DMS153 treated with DMSO at 0.1 percent for 48 hours (cell line): ENCODE measurements around the gene LGALS8.
A peak's percentile ranks its signal among the peaks of the same experiment; 100 is the strongest.
"Not testable (repeated sequence)": the region's sequence is repeated elsewhere in the genome, so short reads cannot be mapped to it uniquely, and the experiment has no call there.

Source experiments
- DNase-seq: peaks from one replicate; lab custom pipeline; 2025; ENCODE audit not compliant: unreplicated experiment; lab: John Stamatoyannopoulos, UW

The LGALS8 gene

GRCh38 chr1:236523704-236524141, at the start of gene LGALS8:
Gene LGALS8 (plus strand): TSS chr1:236523982. CDS start chr1:236526071, 2,089 bp downstream.
- no peak for DNase-seq

- no peak for DNase-seq
These were observed 47.8 kb upstream of the LGALS8 start for GRCh38 chr1:236476019-236476418.

DNA sequence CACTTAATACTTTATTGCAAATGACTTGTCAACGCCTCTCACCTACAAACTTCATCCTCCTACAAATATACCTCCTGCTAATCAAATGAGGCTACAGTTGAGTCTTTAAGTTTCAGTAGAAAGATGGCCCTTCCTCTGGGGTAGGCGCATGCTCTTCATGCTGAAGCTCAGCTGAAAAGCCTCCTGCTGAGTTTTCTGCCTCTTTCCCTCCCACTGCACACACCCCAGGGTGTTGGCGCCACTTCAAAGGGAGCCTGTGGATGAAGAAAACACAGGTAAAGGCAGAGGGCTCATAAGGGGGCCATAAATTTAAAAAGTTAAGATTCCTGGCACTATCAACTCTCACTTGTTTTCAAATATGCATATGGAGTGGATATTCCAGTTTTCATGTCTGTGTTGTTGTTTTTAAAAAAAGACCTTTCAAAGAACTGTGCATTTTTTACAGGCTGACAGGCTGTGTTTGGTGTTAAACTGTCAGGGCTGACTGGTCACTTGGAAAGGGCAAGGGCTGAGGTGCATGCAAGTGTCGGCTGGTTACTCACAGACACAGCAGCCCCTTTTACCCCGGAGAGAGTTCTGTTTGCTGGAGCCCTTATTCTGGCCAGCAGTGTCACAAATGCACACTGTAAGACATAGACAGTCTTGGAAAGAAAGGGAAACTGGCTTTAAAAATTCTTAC, 42.9 kb upstream of the LGALS8 start:
- DNase-seq = no peak

DNA sequence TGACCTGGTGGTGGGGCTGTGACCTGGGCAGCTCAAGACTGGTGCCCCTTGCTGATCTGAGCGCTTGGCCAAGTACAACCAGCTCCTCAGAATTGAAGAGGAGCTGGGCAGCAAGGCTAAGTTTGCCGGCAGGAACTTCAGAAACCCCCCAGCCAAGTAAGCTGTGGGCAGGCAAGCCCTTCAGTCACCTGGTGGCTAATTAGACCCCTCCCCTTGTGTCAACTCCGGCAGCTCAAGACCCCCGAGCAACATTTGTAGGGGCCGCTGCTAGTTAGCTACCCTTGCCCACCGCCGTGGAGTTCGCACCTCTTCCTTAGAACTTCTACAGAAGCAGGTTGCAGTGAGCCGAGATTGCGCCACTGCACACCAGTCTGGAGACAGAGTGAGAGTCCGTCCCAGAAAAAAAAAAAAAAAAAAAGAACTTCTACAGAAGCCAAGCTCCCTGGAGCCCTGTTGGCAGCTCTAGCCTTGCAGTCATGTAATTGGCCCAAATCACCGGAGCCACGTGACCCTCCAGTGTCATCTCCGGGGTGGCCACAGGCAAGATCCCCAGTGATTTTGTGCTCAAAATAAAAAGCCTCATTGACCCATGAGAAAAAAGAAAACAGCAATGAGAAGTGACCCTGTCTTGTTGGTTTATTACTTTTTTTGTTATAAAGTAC, 39.3 kb upstream of the LGALS8 start:
- no peak for DNase-seq

- DNase-seq = no peak
These were observed 37.3 kb upstream of the LGALS8 start for GRCh38 chr1:236486356-236487002.

DNA sequence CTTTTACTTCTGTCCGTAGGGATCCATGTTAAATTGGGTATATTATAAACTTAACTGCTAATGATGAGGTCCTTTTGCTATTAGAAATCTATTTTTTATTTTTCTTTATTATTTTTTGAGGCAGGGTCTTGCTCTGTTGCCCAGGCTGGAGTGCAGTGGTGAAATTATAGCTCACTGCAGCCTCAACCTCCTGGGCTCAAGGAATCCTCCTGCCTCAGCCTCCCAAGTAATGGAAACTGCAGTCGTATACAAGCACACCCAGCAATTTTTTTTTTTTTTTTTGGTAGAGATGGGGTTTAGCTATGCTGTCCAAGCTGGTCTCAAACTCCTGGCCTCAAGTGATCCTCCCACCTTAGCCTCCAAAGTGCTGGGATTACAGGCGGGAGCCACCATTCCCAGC, 34.6 kb upstream of the LGALS8 start:
- DNase-seq = not testable (repeated sequence)

- peak; percentile 9 for DNase-seq
These were observed 33.9 kb upstream of the LGALS8 start for GRCh38 chr1:236489710-236490377.

DNA sequence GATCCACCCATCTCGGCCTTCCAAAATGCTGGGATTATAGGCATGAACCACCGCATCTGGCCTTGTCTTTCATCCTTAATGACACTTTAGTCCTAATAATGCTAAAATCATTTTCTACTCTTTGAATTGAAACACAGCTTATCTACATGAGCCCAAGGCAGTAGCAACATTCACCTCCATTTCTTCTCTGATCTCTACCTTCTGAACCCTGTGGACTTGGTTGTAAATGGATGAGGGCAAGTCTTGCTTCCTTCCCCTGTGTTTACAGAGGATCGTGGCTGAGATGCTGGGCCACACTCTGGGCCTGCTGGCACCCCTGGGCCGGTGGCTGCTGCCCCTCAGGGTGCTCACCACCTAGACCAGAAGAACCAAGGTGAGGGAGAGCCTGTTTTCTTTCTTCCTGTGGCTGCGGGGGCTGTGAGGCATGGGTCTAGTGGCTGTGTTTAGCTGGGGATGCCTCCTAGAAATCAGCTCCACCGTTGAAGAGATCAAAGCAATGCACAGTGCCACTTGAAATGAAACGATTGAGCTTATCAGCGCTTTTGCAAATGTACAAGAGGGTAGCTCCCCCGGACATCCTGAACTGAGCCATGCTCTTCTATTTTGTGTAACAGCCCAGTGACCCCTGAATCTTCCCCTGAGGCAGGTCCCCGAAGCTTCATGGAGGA, 32.2 kb upstream of the LGALS8 start:
- no peak for DNase-seq

DNA sequence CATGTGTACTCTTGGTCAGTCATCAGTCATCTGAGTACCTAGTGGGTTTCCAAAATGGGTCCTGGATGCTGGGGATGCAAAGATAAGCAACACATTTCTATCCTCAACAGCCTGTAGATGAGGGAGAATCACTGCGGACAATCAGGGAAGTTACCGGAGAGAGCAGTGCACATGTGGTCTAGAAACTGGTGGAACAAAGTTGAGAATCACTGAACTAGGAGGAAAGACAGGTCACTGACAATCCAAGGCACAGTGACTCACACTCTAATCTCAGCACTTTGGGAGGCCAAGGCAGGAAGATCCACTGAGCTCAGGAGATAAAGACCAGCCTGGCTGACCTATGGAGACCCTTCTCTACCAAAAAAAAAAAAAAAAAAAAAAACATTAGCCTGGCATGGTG, 31.4 kb upstream of the LGALS8 start:
- DNase-seq = no peak

DNA sequence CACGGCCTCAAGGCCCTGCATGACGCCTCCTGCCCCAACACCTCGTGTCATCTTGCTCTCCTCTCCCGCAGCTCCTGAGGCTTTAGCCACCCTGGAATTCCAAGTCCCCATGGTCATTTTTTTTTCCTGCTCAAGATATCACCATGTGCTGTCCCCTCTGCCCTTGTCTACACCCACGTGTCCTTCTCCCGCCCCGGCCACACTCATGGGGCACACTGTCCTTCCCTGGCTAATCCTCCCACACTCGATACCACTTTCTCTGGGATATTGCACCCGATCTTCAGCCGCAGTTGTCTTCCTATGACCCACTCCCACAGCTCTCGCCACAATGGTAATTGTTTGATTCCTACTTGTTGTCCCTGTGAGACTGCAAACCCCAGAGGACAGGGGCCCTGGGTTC, 29.7 kb upstream of the LGALS8 start:
- DNase-seq = no peak

- no peak for DNase-seq
These were observed 29.0 kb upstream of the LGALS8 start for GRCh38 chr1:236494586-236495466.

DNA sequence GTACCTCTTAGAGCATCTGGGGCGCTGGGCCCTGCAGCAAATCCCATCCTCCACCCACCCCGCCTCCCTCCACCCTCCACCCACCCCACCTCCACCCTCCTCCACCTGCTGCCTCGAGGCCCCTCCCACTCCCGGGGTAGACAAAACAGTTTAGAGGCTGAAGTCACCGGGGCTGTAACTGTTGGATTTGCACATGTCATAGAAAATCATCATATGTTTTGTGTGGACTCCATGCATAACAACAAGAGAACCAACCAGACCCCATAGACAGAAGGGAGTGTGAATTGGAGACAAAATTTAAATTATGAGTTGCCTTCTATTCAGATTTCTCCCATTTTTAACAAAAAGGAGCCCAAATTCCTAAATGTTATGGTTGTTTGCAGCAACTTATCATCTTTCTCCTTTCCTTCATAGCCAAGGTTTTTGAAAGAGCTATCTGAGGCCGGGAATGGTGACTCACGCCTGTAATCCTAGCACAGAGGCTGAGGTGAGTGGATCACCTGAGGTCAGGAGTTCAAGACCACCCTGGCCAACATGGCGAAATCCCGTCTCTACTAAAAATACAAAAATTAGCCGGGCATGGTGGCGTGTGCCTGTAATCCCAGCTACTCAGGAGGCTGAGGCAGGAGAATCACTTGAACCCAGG, 28.2 kb upstream of the LGALS8 start:
- DNase-seq = no peak

- DNase-seq = no peak
These were observed 25.9 kb upstream of the LGALS8 start for GRCh38 chr1:236497908-236498307.

DNA sequence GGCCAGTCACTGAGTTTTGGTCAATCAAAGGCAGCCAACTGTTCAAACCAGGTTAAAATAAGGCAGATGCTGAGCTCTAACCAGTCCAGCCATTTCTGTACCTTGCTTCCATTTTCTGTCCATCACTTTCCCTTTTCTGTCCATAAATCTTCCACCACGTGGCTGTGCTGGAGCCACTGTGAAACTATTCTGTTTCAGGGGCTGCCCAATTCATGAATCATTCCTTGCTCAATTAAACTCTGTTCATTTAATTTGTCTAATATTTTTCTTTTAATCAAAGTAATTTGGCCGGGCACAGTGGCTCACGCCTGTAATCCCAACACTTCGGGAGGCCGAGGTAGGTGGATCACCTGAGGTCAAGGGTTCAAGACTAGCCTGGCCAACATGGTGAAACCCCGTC, 22.7 kb upstream of the LGALS8 start:
- no peak for DNase-seq

- DNase-seq = no peak
These were observed 21.2 kb upstream of the LGALS8 start for GRCh38 chr1:236502579-236502971.

- no peak for DNase-seq
These were observed 20.7 kb upstream of the LGALS8 start for GRCh38 chr1:236502972-236503639.

DNA sequence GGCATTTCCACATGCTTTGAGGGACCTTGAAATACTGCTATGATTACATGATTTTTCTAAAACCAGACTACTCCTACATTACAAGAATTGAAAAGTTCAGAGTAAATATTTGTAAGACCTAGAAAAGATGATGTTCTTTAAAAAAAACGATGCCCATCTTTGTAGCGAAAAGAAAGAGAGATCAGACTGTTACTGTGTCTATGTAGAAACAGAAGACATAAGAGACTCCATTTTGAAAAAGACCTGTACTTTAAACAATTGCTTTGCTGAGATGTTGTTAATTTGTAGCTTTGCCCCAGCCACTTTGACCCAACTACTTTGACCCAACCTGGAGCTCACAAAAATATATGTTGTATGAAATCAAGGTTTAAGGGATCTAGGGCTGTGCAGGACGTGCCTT, 19.4 kb upstream of the LGALS8 start:
- not testable (repeated sequence) for DNase-seq

- DNase-seq = no peak
These were observed 16.6 kb upstream of the LGALS8 start for GRCh38 chr1:236507022-236507700.

DNA sequence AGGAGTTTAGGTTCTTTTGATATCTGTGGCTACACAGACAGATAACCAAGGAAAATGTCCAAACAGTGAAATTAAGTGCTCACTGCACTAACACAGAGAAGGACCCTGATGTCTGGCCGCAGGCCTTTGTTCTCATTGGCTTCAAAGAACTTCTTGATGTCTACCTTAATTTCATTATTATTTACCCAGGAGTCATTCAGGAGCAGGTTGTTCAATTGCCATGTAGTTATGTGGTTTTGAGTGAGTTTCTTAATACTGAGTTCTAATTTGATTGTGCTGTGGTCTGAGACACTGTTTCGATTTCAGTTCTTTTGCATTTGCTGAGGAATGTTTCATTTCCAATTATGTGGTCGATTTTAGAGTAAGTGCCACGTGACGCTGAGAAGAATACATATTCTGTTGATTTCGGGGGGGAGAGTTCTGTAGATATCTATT, 15.2 kb upstream of the LGALS8 start:
- no peak for DNase-seq
